Measurements from ENCODE around the gene ST14.

DNA sequence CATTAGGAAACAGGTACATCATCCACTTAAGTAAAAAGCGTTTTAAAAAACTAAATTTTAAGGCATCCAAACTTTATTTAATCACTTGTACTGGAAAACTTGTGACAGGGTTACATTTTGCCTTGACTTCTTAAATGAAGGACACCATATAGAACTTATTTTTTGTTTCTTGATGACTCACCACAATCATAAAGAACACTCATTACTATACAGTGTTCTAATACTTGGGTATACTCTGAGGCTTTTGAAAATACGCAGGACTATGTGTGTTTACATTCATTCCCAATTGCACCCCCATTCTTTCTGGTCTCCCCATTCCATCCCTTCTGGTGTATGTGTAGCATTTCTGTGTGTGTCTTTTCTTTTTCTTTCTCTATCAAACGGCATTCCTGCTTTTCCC lies 85.3 kb downstream of the ST14 start:
- TF ChIP-seq, protein P1, sequence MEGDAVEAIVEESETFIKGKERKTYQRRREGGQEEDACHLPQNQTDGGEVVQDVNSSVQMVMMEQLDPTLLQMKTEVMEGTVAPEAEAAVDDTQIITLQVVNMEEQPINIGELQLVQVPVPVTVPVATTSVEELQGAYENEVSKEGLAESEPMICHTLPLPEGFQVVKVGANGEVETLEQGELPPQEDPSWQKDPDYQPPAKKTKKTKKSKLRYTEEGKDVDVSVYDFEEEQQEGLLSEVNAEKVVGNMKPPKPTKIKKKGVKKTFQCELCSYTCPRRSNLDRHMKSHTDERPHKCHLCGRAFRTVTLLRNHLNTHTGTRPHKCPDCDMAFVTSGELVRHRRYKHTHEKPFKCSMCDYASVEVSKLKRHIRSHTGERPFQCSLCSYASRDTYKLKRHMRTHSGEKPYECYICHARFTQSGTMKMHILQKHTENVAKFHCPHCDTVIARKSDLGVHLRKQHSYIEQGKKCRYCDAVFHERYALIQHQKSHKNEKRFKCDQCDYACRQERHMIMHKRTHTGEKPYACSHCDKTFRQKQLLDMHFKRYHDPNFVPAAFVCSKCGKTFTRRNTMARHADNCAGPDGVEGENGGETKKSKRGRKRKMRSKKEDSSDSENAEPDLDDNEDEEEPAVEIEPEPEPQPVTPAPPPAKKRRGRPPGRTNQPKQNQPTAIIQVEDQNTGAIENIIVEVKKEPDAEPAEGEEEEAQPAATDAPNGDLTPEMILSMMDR (IDR thresholded peaks at IDR 0.05) = no peak
- TF ChIP-seq EZH2phosphoT487 (IDR thresholded peaks at IDR 0.05) (no peak), EZH2 (IDR thresholded peaks at IDR 0.05) (no peak)
